Dendritic cell treated with granulocyte-macrophage colony-stimulating factor and Interleukin-4, amounts not matched to agents 40 ng/mL and 50 ng/mL, for 4 days (primary cell): ENCODE data around the gene PPP1R12B.
"Not testable (repeated sequence)": the region's sequence is repeated elsewhere in the genome, so short reads cannot be mapped to it uniquely, and the experiment has no call there.

Source experiments
- H3K27ac Mint-ChIP-seq: one replicate; pipeline ENCODE4 v1.8.0; 2022; ENCODE audit warnings: mild to moderate bottlenecking, mixed read lengths
- H3K27me3 Mint-ChIP-seq: one replicate; pipeline ENCODE4 v1.8.0; 2022; ENCODE audit warnings: mild to moderate bottlenecking, mixed read lengths
- H3K36me3 Mint-ChIP-seq: one replicate; pipeline ENCODE4 v1.8.0; 2022; ENCODE audit warnings: low read depth, mixed read lengths
- H3K4me1 Mint-ChIP-seq: one replicate; pipeline ENCODE4 v1.8.0; 2022; ENCODE audit warnings: low read depth, mixed read lengths
- H3K4me3 Mint-ChIP-seq: one replicate; pipeline ENCODE4 v1.8.0; 2022; ENCODE audit warnings: mild to moderate bottlenecking, moderate library complexity, mixed read lengths
- H3K9me3 Mint-ChIP-seq: one replicate; pipeline ENCODE4 v1.8.0; 2022; ENCODE audit warnings: mixed read lengths
- intact Hi-C: fragments of 100-400 bp; cut with micrococcal nuclease; formaldehyde crosslinking; loops from one replicate; pipeline ENCODE4 v1.15.0; 2022

PPP1R12B gene

GRCh38 chr1:202460143-202460495 is 111.6 kb downstream of the PPP1R12B start:
- Mint-ChIP-seq H3K27me3 (peaks cover 44% of the 10 kb centered on the region), H3K36me3 (peaks cover 16% of the 10 kb centered on the region)
- not testable (repeated sequence) for H3K9me3 Mint-ChIP-seq, H3K4me3 Mint-ChIP-seq, H3K27ac Mint-ChIP-seq, H3K4me1 Mint-ChIP-seq
- intact Hi-C loops, result loop anchor here (5.0 to 10.0 kb wide), 2 partner anchors 145 to 257 kb away; no protein-coding TSS in a partner anchor

DNA sequence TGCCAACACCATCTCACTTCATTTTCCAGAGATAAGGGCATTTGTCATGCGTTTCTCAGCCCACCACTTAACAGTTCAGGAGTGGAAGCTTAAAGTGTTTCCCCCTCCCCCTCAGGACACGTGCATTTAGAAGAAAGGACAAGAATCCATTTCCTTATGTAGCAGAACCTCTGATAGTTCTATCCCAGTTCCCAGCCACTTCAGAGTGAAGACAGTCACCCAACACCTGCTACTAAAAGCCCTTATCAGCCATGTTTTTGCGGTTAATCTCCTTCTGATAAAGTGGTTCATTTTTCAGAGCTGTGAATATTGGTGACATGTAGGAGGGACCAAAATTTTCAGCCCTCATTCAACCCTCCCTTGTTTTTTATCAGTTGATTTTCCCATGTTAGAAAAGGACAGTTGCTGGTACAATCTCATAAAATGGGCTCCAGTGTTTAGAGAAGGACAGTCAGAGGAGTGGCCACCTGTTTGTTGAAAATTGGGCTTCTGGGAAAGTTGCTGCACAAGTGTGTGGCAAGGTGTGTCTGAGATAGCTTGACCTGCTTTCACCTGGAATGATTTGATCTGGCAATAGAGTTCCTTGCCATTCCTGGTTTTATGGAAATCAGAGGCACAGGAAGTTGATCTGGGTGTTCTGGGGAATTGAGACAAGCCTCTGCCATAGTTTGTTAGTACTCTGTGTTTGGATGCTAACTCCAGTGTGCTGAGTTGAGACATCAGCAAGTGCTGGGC is 114.0 kb downstream of the PPP1R12B start:
- Mint-ChIP-seq H3K36me3 (no peaks in the 10 kb centered on the region), H3K4me1 (peaks cover 5% of the 10 kb centered on the region), H3K9me3 (no peaks in the 10 kb centered on the region), H3K27me3 (peaks cover 51% of the 10 kb centered on the region), H3K27ac (no peak overlapping the region), H3K4me3 (no peak overlapping the region)
- intact Hi-C loops, result loop anchor here (5.0 to 10.0 kb wide), 2 partner anchors 142 to 255 kb away; no protein-coding TSS in a partner anchor

DNA sequence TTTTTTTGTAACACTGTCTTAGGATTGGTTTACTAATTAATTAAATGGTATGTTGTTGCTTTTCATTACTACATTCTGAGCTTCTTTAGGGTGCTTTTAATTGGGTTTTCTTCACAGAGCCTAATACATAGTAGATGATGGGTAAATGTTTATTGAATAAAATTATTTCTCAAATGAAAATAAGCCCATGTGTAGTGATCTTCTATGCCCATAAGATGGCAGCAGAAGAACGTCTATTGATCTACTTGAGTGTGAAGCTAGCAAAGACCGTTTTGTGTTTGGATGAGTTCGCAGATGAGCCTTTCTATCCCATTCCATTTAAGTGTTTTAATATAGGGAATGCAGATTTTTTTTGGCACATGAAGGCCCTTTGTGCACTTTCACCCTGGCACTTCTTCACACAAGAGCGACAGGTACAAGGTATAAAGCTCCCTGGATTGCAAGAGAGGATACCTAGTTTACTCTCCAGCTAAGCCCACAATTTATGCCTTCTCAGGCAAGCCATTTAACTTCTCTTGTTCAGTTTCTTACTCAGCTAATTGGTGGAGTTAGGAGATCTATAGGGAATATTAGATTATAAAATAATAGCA is 115.7 kb downstream of the PPP1R12B start:
- Mint-ChIP-seq H3K4me1 (peaks cover 14% of the 10 kb centered on the region), H3K27me3 (peaks cover 53% of the 10 kb centered on the region)
- not testable (repeated sequence) for H3K36me3 Mint-ChIP-seq, H3K27ac Mint-ChIP-seq, H3K9me3 Mint-ChIP-seq, H3K4me3 Mint-ChIP-seq
- intact Hi-C loops, result loop anchor here (5.0 to 10.0 kb wide), 2 partner anchors 141 to 253 kb away; no protein-coding TSS in a partner anchor

- intact Hi-C loops, result loop anchor here (10.0 kb wide), 1 partner anchor 139 kb away; no protein-coding TSS in a partner anchor
- not testable (repeated sequence) for H3K27ac Mint-ChIP-seq, H3K9me3 Mint-ChIP-seq, H3K4me3 Mint-ChIP-seq, H3K36me3 Mint-ChIP-seq
- H3K27me3 Mint-ChIP-seq, result peaks cover 54% of the 10 kb centered on the region
- peaks cover 14% of the 10 kb centered on the region for H3K4me1 Mint-ChIP-seq
Observed at GRCh38 chr1:202465644-202466270, 117.3 kb downstream of the PPP1R12B start.

GRCh38 chr1:202466339-202466738 is 117.8 kb downstream of the PPP1R12B start:
- Mint-ChIP-seq H3K27me3 (peaks cover 57% of the 10 kb centered on the region), H3K4me1 (peaks cover 14% of the 10 kb centered on the region)
- not testable (repeated sequence) for H3K27ac Mint-ChIP-seq, H3K36me3 Mint-ChIP-seq, H3K4me3 Mint-ChIP-seq, H3K9me3 Mint-ChIP-seq
- intact Hi-C loops, result loop anchor here (10.0 kb wide), 1 partner anchor 138 kb away; no protein-coding TSS in a partner anchor

GRCh38 chr1:202467381-202467780 is 118.9 kb downstream of the PPP1R12B start:
- not testable (repeated sequence) for H3K9me3 Mint-ChIP-seq, H3K27ac Mint-ChIP-seq, H3K36me3 Mint-ChIP-seq, H3K4me3 Mint-ChIP-seq
- intact Hi-C loops, result loop anchor here (10.0 kb wide), 1 partner anchor 137 kb away; no protein-coding TSS in a partner anchor
- H3K4me1 Mint-ChIP-seq, result peaks cover 14% of the 10 kb centered on the region
- peaks cover 59% of the 10 kb centered on the region for H3K27me3 Mint-ChIP-seq

DNA sequence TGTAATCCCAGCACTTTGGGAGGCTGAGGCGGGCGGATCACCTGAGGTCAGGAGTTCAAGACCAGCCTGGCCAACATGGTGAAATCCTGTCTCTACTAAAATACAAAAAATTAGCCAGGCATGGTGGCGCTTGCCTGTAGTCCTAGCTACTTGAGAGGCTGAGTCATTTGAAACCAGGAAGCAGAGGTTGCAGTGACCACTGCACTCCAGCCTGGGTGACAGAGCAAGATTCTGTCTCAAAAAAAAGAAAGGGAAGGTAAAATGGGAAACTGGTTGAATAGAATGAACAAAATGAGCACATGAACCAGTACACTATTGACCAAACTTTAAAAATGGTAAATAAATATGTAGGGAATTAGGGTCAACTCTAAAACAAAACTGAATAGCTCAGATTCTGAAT is 120.2 kb downstream of the PPP1R12B start:
- Mint-ChIP-seq H3K27me3 (peaks cover 64% of the 10 kb centered on the region), H3K4me1 (peaks cover 14% of the 10 kb centered on the region)
- not testable (repeated sequence) for H3K4me3 Mint-ChIP-seq, H3K36me3 Mint-ChIP-seq, H3K27ac Mint-ChIP-seq, H3K9me3 Mint-ChIP-seq
- intact Hi-C loops, result loop anchor here (10.0 kb wide), 1 partner anchor 136 kb away; no protein-coding TSS in a partner anchor

DNA sequence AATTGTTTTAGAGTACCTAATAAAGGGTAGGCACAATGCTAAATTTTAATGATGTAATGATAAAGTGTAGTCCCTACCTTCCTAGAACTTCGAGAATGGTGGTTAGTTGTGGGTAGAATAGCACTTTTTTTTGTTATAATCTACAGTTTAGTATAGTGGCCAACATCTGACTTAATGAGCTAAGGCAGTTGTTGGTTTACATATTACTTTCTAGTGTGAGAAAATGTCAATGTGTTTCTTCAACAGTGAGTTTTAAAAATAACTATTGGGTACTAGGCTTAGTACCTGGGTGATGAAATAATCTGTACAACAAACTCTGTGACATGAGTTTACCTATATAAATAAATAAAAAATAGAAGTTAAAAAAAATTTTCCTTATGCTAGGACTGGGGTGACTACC is 120.6 kb downstream of the PPP1R12B start:
- not testable (repeated sequence) for H3K27ac Mint-ChIP-seq, H3K36me3 Mint-ChIP-seq, H3K9me3 Mint-ChIP-seq, H3K4me3 Mint-ChIP-seq
- H3K4me1 Mint-ChIP-seq, result peaks cover 14% of the 10 kb centered on the region
- intact Hi-C loops, result loop anchor here (10.0 kb wide), 1 partner anchor 136 kb away; no protein-coding TSS in a partner anchor
- H3K27me3 Mint-ChIP-seq, result peaks cover 66% of the 10 kb centered on the region

- intact Hi-C loops, result no loop called here
- Mint-ChIP-seq H3K36me3 (peaks cover 6% of the 10 kb centered on the region), H3K27me3 (peaks cover 68% of the 10 kb centered on the region), H3K9me3 (no peaks in the 10 kb centered on the region), H3K27ac (no peak overlapping the region), H3K4me3 (no peak overlapping the region), H3K4me1 (peaks cover 11% of the 10 kb centered on the region)
Observed at GRCh38 chr1:202471246-202471645, 122.7 kb downstream of the PPP1R12B start.

DNA sequence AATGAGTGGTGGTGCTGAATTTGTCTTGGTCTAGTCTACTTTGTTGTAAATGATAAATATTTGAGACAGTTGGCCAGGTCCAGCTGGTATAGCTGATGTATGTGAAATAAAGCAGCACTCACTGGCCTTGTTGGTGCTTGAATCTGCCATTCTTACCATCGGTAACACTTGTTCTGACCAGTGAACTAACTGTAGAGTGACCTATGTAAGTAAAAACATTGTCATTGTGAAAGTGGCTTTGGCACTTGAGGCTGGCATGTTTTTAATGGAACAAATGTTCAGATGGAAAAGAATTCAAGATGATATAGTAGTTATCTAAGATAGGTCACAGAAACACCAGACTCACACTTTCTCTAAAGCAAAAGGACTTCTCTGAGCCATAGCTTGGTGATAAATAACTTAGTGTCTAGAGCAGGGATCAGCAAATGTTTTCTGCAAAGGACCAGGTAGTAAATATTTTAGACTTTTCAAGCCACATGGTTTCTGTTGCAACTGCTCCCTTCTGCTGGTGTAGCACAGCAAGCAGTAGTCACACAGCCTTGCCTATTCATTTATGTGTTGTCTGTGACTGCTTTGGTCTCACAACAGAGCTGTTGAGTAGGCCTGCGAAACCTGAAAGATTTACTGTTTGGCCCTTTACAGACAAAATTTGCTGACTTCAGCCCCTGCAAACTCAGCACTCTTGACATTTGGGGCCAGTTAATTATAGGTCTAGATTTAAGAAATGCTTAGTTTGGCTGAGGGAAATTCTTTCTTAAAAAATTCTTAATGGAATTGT is 124.0 kb downstream of the PPP1R12B start:
- H3K36me3 Mint-ChIP-seq, H3K4me3 Mint-ChIP-seq, H3K9me3 Mint-ChIP-seq, intact Hi-C loops, H3K27ac Mint-ChIP-seq: not testable (repeated sequence)
- Mint-ChIP-seq H3K27me3 (peaks cover 70% of the 10 kb centered on the region), H3K4me1 (peaks cover 11% of the 10 kb centered on the region)

GRCh38 chr1:202473266-202474045 is 125.0 kb downstream of the PPP1R12B start:
- H3K9me3 Mint-ChIP-seq, H3K27ac Mint-ChIP-seq, H3K36me3 Mint-ChIP-seq, intact Hi-C loops, H3K4me3 Mint-ChIP-seq: not testable (repeated sequence)
- Mint-ChIP-seq H3K4me1 (peaks cover 11% of the 10 kb centered on the region), H3K27me3 (peaks cover 73% of the 10 kb centered on the region)

DNA sequence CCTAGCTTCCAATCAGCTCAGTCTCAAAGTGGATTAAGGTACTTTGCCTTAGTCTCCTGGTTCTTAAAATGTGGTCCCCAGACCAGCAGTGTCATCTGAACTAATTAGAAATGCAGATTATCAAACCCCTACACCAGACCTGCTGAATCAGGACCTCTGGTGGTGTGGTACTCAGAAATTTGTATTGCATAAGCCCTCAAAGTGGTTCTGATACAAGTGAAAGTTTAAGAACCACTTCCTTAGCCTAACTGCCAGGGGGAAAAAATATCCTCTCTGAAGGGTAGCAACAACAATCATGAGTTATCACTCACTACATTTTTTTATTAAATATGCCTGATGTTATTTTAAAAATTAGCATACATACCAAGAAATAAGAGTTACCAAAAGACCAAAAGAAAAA is 131.2 kb downstream of the PPP1R12B start:
- intact Hi-C loops, result loop anchor here (10.0 kb wide), 1 partner anchor 135 kb away; no protein-coding TSS in a partner anchor
- Mint-ChIP-seq H3K4me1 (peaks cover 41% of the 10 kb centered on the region), H3K27me3 (peaks cover 82% of the 10 kb centered on the region)
- H3K4me3 Mint-ChIP-seq, H3K27ac Mint-ChIP-seq, H3K36me3 Mint-ChIP-seq, H3K9me3 Mint-ChIP-seq: not testable (repeated sequence)

DNA sequence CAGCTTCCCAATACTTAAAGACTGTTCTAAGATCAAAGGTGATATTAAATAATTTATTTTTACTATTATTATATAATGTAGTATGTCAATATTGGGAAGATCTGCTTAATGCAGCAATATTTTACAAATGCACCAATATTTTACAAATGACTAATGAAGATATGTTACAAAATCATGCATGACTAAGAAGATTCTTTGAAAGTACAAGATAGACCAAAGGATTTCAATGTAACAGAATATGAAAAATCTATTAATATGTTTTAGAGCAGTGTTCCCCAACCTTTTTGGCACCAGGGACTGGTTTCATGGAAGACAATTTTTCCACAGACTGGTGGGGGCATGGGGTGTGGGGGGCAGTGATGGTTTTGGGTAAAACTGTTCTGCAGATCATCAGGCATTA is 132.1 kb downstream of the PPP1R12B start:
- H3K9me3 Mint-ChIP-seq, result peaks cover 13% of the 10 kb centered on the region
- intact Hi-C loops, result loop anchor here (10.0 kb wide), 1 partner anchor 134 kb away; no protein-coding TSS in a partner anchor
- not testable (repeated sequence) for H3K4me3 Mint-ChIP-seq, H3K27ac Mint-ChIP-seq
- H3K36me3 Mint-ChIP-seq, result peaks cover 12% of the 10 kb centered on the region
- H3K4me1 Mint-ChIP-seq, result peaks cover 51% of the 10 kb centered on the region
- peaks cover 82% of the 10 kb centered on the region for H3K27me3 Mint-ChIP-seq
